ENCODE data around the gene REXO1. TPM values are rescaled to one million over a fixed set of nuclear protein-coding genes. Genes with fewer than 3 reads are reported as not detected.

Gene REXO1
- total and polyA plus RNA-seq, 2 of the 8 experiments (the other 6 are each of a cell fraction or from before 2014, with no cell fraction given): 42.4 to 44.3 TPM

- Histone ChIP-seq H4K5ac (ENCODE audit: insufficient read length, low read depth, low read length) (no peak overlapping the region), H2AFZ (ENCODE audit: low read length) (no peak overlapping the region), H3K36me3 (ENCODE audit: control insufficient read depth in 2 of 4, insufficient read depth in 4 of 4, low read length in 3 of 4) (no peaks in the 10 kb centered on the region), H3K23me2 (ENCODE audit: low read depth, low read length) (no peaks in the 10 kb centered on the region), H3K9me3 (ENCODE audit: insufficient read depth in 2 of 2, low read depth in 1 of 2, low read length in 1 of 2) (no peaks in the 10 kb centered on the region), H3K27ac (ENCODE audit: low read depth, low read length) (no peak overlapping the region), H3K14ac (ENCODE audit: insufficient read length) (no peak overlapping the region), H2BK20ac (ENCODE audit: low read length) (no peak overlapping the region), H3K4me2 (ENCODE audit: insufficient read depth in 1 of 2, low read depth in 2 of 2, low read length in 2 of 2) (no peak overlapping the region), H4K20me1 (replicated peaks in 1 of 2; ENCODE audit: control insufficient read depth in 1 of 2, insufficient read depth in 2 of 2, low read length in 2 of 2) (peaks cover 22 to 39% of the 10 kb centered on the region in 2 experiments), H4K91ac (replicated peaks; ENCODE audit: insufficient read length, low read length) (no peak overlapping the region), H2AK5ac (ENCODE audit: low read depth, low read length) (no peak overlapping the region), H2BK120ac (replicated peaks; ENCODE audit: low read depth, low read length) (no peak overlapping the region), H2BK12ac (ENCODE audit: low read depth, low read length) (no peak overlapping the region), H3K27me3 (replicated peaks in 1 of 4; ENCODE audit: control insufficient read depth in 3 of 4, extremely low read depth in 1 of 4, insufficient read depth in 3 of 4, low read length in 3 of 4) (no peaks in the 10 kb centered on the region), H2BK15ac (ENCODE audit: low read length) (no peak overlapping the region), H3K4me1 (replicated peaks in 1 of 4; ENCODE audit: control insufficient read depth in 3 of 4, insufficient read depth in 4 of 4, low read length in 3 of 4) (peaks cover 0 to 2% (median 0%) of the 10 kb centered on the region in 4 experiments; a peak in 1 of 7 replicates), H3K18ac (ENCODE audit: extremely low read depth, low read length) (no peak overlapping the region), H4K8ac (ENCODE audit: extremely low read depth, insufficient read depth, low read length) (no peak overlapping the region), H3K23ac (ENCODE audit: insufficient read length) (no peak overlapping the region), H3K79me2 (ENCODE audit: control insufficient read depth in 1 of 2, insufficient read depth in 2 of 2, low read length in 2 of 2) (peaks cover 3 to 82% of the 10 kb centered on the region in 2 experiments; a peak in 3 of 4 replicates), H2BK5ac (ENCODE audit: low read depth, low read length) (no peak overlapping the region; the same call in 1 of the 2 replicates), H3K9ac (replicated peaks in 1 of 4; ENCODE audit: extremely low read depth in 1 of 4, low read depth in 3 of 4, low read length in 3 of 4) (no peak overlapping the region), H3K4me3 (ENCODE audit: extremely low read depth in 1 of 4, insufficient read depth in 2 of 4, low read depth in 3 of 4, low read length in 4 of 4) (no peak overlapping the region), H3K79me1 (ENCODE audit: low read depth, low read length) (peaks cover 30% of the 10 kb centered on the region), H3K4ac (replicated peaks; ENCODE audit: insufficient read length, low read depth, low read length) (no peak overlapping the region), H3K56ac (replicated peaks; ENCODE audit: insufficient read length, low read depth, low read length) (no peak overlapping the region)
- no peak for DNase-seq (ENCODE audit: low read depth in 1 of 2, low spot score in 2 of 2)
- POLR2A ChIA-PET (ENCODE audit: partially characterized antibody): interaction anchor here (1.0 to 1.5 kb wide), 2 partner anchors 11 to 12 kb away, joined by 4 read pairs; no protein-coding TSS in a partner anchor
- no peak for FAIRE-seq
- WGBS, 2 experiments (ENCODE audit: extremely low coverage in 1 of 2, insufficient coverage in 1 of 2, insufficient read length in 1 of 2, insufficient replicate concordance in 2 of 2, low coverage in 1 of 2, low lambda C conversion rate in 2 of 2, missing lambda C conversion rate in 1 of 2): 92% methylated on average over 14 of the region's 22 CpGs; no CpG with 5 or more reads in 1 of the 2 experiments
- CTCF ChIA-PET (ENCODE audit: partially characterized antibody): interaction anchor here (1.3 to 14.9 kb wide), 4 partner anchors 9 to 74 kb away, joined by 3 to 228 read pairs (median 14); no protein-coding TSS in a partner anchor
- no peak for TF ChIP-seq POLR2A (IDR thresholded peaks at IDR 0.05; ENCODE audit: control extremely low read depth in 1 of 2, low read depth in 2 of 2, low read length in 2 of 2)
- no peak for TF ChIP-seq ZNF274 (IDR thresholded peaks at IDR 0.05; ENCODE audit: borderline replicate concordance, extremely low read depth, low read length)
- no peak for TF ChIP-seq EZH2 (IDR thresholded peaks at IDR 0.05; ENCODE audit: low read depth, low read length, severe bottlenecking)
- TF ChIP-seq SAP30 (IDR thresholded peaks at IDR 0.05; ENCODE audit: insufficient read depth, insufficient replicate concordance, low read length): no peak
- TF ChIP-seq KDM5A (IDR thresholded peaks at IDR 0.05; ENCODE audit: low read length): no peak
These were observed 7.7 kb downstream of the REXO1 start for GRCh38 chr19:1840541-1841115.

Measured in H1 (cell line).